ENCODE results near the gene TPD52L1.

TPD52L1 gene

DNA sequence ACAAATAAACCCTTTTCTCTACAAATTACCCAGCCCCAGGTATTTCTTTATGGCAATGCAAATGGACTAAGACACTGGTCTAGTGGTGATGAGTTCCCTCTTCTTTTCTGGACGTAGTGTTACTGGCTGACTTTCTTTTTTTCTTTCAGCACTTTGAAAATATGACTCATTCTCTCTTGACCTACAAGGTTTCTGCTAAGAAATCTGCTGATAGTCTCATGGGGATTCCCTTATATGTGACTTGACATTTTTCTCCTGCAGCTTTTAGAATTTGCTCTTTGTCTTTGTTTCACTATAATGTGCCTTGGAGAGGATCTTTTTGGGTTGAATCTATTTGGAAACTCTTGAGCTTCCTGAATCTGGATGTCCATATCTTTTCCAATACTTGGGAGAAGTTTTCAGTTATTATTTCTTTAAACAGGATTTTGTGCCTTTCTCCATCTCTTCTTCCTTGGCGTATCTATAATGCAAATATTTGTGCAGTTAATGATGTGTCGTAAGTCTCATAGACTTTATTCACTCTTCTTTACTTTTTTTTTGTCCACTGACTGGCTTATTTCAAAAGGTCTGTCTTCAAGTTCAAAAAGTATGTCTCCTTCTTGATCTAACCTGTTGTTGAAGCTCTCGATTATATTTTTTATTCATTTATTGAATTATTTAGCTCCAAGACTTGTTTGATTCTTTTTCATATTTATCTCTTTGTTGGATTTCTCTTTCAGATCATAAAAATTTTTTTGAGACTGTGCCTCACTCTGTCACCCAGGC, 42.2 kb upstream of the TPD52L1 start:
- TF ChIP-seq, protein P1, sequence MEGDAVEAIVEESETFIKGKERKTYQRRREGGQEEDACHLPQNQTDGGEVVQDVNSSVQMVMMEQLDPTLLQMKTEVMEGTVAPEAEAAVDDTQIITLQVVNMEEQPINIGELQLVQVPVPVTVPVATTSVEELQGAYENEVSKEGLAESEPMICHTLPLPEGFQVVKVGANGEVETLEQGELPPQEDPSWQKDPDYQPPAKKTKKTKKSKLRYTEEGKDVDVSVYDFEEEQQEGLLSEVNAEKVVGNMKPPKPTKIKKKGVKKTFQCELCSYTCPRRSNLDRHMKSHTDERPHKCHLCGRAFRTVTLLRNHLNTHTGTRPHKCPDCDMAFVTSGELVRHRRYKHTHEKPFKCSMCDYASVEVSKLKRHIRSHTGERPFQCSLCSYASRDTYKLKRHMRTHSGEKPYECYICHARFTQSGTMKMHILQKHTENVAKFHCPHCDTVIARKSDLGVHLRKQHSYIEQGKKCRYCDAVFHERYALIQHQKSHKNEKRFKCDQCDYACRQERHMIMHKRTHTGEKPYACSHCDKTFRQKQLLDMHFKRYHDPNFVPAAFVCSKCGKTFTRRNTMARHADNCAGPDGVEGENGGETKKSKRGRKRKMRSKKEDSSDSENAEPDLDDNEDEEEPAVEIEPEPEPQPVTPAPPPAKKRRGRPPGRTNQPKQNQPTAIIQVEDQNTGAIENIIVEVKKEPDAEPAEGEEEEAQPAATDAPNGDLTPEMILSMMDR (IDR thresholded peaks at IDR 0.05; ENCODE audit: low read depth, low read length): no peak
- no peaks in the 10 kb centered on the region for H3K36me3 ChIP-seq
- H3K27me3 ChIP-seq (ENCODE audit: insufficient read depth, low read depth, severe bottlenecking): no peaks in the 10 kb centered on the region
- H3K9me3 ChIP-seq (ENCODE audit: severe bottlenecking): peaks cover 14% of the 10 kb centered on the region
- H3K27ac ChIP-seq: no peak overlapping the region
- H3K4me3 ChIP-seq (ENCODE audit: low read depth, low read length): no peak overlapping the region
- no peak for DNase-seq

GRCh38 chr6:125112934-125113333, 40.6 kb upstream of the TPD52L1 start:
- no peaks in the 10 kb centered on the region for H3K27me3 ChIP-seq (ENCODE audit: insufficient read depth, low read depth, severe bottlenecking)
- DNase-seq: no peak
- no peak overlapping the region for H3K27ac ChIP-seq
- no peaks in the 10 kb centered on the region for H3K36me3 ChIP-seq
- TF ChIP-seq, protein P1 (IDR thresholded peaks at IDR 0.05; ENCODE audit: low read depth, low read length): peak; percentile 54
- H3K9me3 ChIP-seq (ENCODE audit: severe bottlenecking): peaks cover 14% of the 10 kb centered on the region
- H3K4me3 ChIP-seq (ENCODE audit: low read depth, low read length): no peak overlapping the region

- H3K27ac ChIP-seq: no peak overlapping the region
- no peaks in the 10 kb centered on the region for H3K36me3 ChIP-seq
- TF ChIP-seq, protein P1 (IDR thresholded peaks at IDR 0.05; ENCODE audit: low read depth, low read length): peak; percentile 18; the same call in 1 of the 2 replicates
- peak; percentile 61 for DNase-seq
- H3K4me3 ChIP-seq (ENCODE audit: low read depth, low read length): no peak overlapping the region
- peaks cover 14% of the 10 kb centered on the region for H3K9me3 ChIP-seq (ENCODE audit: severe bottlenecking)
- H3K27me3 ChIP-seq (ENCODE audit: insufficient read depth, low read depth, severe bottlenecking): no peaks in the 10 kb centered on the region
Measured at GRCh38 chr6:125114248-125114858, 39.2 kb upstream of the TPD52L1 start.

DNA sequence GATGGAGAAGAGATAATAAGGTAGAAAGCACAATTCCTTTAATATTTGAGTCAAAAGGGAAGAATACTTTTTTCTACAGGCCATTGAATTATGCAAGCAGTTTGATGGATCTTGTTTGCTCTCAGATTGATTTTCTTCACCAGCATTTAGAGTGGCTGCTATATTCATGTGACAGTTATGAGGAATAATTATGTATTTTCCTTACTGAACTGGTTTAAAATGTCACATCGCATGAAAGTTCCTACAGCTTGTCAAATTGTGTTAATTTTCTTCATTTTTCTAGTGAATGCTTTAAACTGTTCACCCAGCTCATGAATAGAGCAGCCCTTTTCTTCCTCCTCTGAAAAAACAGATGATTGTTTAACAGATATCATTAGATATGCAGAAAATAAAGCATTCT, 37.4 kb upstream of the TPD52L1 start:
- Histone ChIP-seq H3K27ac (no peak overlapping the region), H3K36me3 (no peaks in the 10 kb centered on the region), H3K9me3 (ENCODE audit: severe bottlenecking) (peaks cover 12% of the 10 kb centered on the region), H3K27me3 (ENCODE audit: insufficient read depth, low read depth, severe bottlenecking) (no peaks in the 10 kb centered on the region), H3K4me3 (ENCODE audit: low read depth, low read length) (no peak overlapping the region)
- no peak for DNase-seq
- TF ChIP-seq, protein P1 (IDR thresholded peaks at IDR 0.05; ENCODE audit: low read depth, low read length): no peak

GRCh38 chr6:125116710-125117109, 36.9 kb upstream of the TPD52L1 start:
- Histone ChIP-seq H3K36me3 (no peaks in the 10 kb centered on the region), H3K27me3 (ENCODE audit: insufficient read depth, low read depth, severe bottlenecking) (no peaks in the 10 kb centered on the region), H3K4me3 (ENCODE audit: low read depth, low read length) (no peak overlapping the region), H3K9me3 (ENCODE audit: severe bottlenecking) (peaks cover 9% of the 10 kb centered on the region), H3K27ac (no peak overlapping the region)
- TF ChIP-seq, protein P1 (IDR thresholded peaks at IDR 0.05; ENCODE audit: low read depth, low read length): no peak
- DNase-seq: no peak
